Kidney (tissue), 14 donors: ENCODE measurements around the gene EPB41L5. TPM values are rescaled to one million over a fixed set of nuclear protein-coding genes. Genes with fewer than 3 reads are reported as not detected.
"Not testable (repeated sequence)": the region's sequence is repeated elsewhere in the genome, so short reads cannot be mapped to it uniquely, and the experiment has no call there.

Experiments used
- DNase-seq, 5 donors: peaks; one replicate each; pipeline ENCODE4 v3.0.0-alpha.2; 2013 to 2020
- FAIRE-seq: peaks from 2 replicates; lab custom pipeline; 2012; peaks lifted over from hg19 to GRCh38; lab: Jason Lieb, UNC
- H3K27ac ChIP-seq, 2 donors: one replicate each; pipeline ENCODE4 v1.7.0; 2013; ENCODE audit warnings: low read depth in 2 of 2, low read length in 2 of 2, inconsistent platforms in 1 of 2
- H3K27me3 ChIP-seq: one replicate; pipeline ENCODE4 v1.7.1; 2013; ENCODE audit warnings: low read length, inconsistent platforms; ENCODE audit not compliant: control insufficient read depth, insufficient read depth
- H3K36me3 ChIP-seq, 3 donors: one replicate each; pipeline versions ENCODE4 v1.7.0 to v1.7.1; 2013; ENCODE audit warnings: low read length in 3 of 3, control low read depth in 1 of 3, inconsistent platforms in 1 of 3; ENCODE audit not compliant: insufficient read depth in 3 of 3, control insufficient read depth in 2 of 3
- H3K4me1 ChIP-seq, 3 donors: one replicate each; pipeline versions ENCODE4 v1.7.0 to v1.7.1; 2013; ENCODE audit warnings: low read length in 3 of 3, inconsistent platforms in 1 of 3, low read depth in 1 of 3; ENCODE audit not compliant: control insufficient read depth in 2 of 3, insufficient read depth in 2 of 3
- H3K4me3 ChIP-seq, 3 donors: one replicate each; pipeline versions ENCODE4 v1.7.0 to v1.8.1; 2013; ENCODE audit warnings: low read length in 3 of 3, control low read depth in 1 of 3, inconsistent platforms in 1 of 3
- H3K9ac ChIP-seq, 3 donors: one replicate each; pipeline versions ENCODE4 v1.7.0 to v1.7.1; 2013; ENCODE audit warnings: low read length in 3 of 3, control low read depth in 1 of 3, inconsistent platforms in 1 of 3
- H3K9me3 ChIP-seq, 3 donors: one replicate each; pipeline versions ENCODE4 v1.7.0 to v1.7.1; 2013; ENCODE audit warnings: low read length in 3 of 3, control low read depth in 1 of 3, inconsistent platforms in 1 of 3; ENCODE audit not compliant: control insufficient read depth in 2 of 3, insufficient read depth in 1 of 3
- CTCF ChIP-seq: IDR thresholded peaks from 3 replicates; pipeline ENCODE4 v1.5.1; 2012; ENCODE audit warnings: mild to moderate bottlenecking, moderate library complexity, borderline replicate concordance; ENCODE audit not compliant: insufficient read depth; ENCODE audit errors: extremely low read depth
- intact Hi-C: fragments of 100-400 bp; cut with DNase I; formaldehyde crosslinking; loops from one replicate; pipeline ENCODE4 v1.11.1; 2022
- polyA plus RNA-seq: library from polyadenylated mRNA; stranded (reverse); fragments of 350-450 nt; fragmentation: Illumina TruSeq; extraction: RNeasy Lipid Tissue Mini Kit (QIAGEN cat#74804); gene quantifications from one replicate; pipeline ENCODE4 v1.2.3, GENCODE V29; 2014; ENCODE audit warnings: low read depth, low replicate concordance; ENCODE audit not compliant: insufficient read depth
- total RNA-seq: library from RNA; stranded (reverse); fragmentation: NEBNext Ultra II Directional; extraction: Animal tissue kit (Norgen Biotek cat#: 25700); gene quantifications from one replicate; pipeline ENCODE4 v1.2.1, GENCODE V29; 2021
- donor health status: control.
- donor health status: control.
- donor health status: control.
- donor health status: control.
- donor health status: control.
- donor health status: DM: yes; HTN: yes; CAD: no.
- donor health status: Normal renal cell carcinoma (clear cell type).

EPB41L5 gene
- total and polyA plus RNA-seq, 2 donors from 2014 or later = 28.2 to 49.4 TPM

- Histone ChIP-seq H3K27ac (no peak overlapping the region), H3K9me3 (no peaks in the 10 kb centered on the region), H3K4me3 (no peak overlapping the region), H3K36me3 (no peaks in the 10 kb centered on the region), H3K9ac (no peak overlapping the region), H3K27me3 (no peaks in the 10 kb centered on the region), H3K4me1 (no peaks in the 10 kb centered on the region)
- no peak for DNase-seq
- no peak for TF ChIP-seq CTCF
- no peak for FAIRE-seq
- intact Hi-C loops = no loop called here
Measured at GRCh38 chr2:119983108-119983507, 29.8 kb upstream of the EPB41L5 start.

- Histone ChIP-seq H3K27me3 (no peaks in the 10 kb centered on the region), H3K27ac (no peak overlapping the region), H3K9me3 (no peaks in the 10 kb centered on the region), H3K4me1 (no peaks in the 10 kb centered on the region), H3K36me3 (no peaks in the 10 kb centered on the region), H3K9ac (no peak overlapping the region), H3K4me3 (no peak overlapping the region)
- FAIRE-seq (no peak), DNase-seq (no peak)
- no peak for TF ChIP-seq CTCF
- intact Hi-C loops = no loop called here
Measured at GRCh38 chr2:119996148-119996547, 16.7 kb upstream of the EPB41L5 start.

GRCh38 chr2:119996896-119997891, 15.7 kb upstream of the EPB41L5 start:
- intact Hi-C loops, H3K9me3 ChIP-seq, FAIRE-seq: not testable (repeated sequence)

GRCh38 chr2:120001471-120001870, 11.4 kb upstream of the EPB41L5 start:
- H3K9ac ChIP-seq = no peak overlapping the region
- FAIRE-seq = no peak
- H3K4me1 ChIP-seq = no peaks in the 10 kb centered on the region
- TF ChIP-seq CTCF = no peak
- no peak overlapping the region for H3K27ac ChIP-seq
- intact Hi-C loops = no loop called here
- DNase-seq = no peak
- no peaks in the 10 kb centered on the region for H3K9me3 ChIP-seq
- no peaks in the 10 kb centered on the region for H3K36me3 ChIP-seq
- H3K4me3 ChIP-seq = no peak overlapping the region
- no peaks in the 10 kb centered on the region for H3K27me3 ChIP-seq

More at GRCh38 chr2:119996896-119997891, 15.7 kb upstream of the EPB41L5 start:
- H3K4me1 ChIP-seq, H3K27me3 ChIP-seq, DNase-seq, H3K36me3 ChIP-seq, H3K4me3 ChIP-seq, H3K9ac ChIP-seq, H3K27ac ChIP-seq: not testable (repeated sequence)
